ENCODE results near the gene ZNF638. TPM values are rescaled to one million over a fixed set of nuclear protein-coding genes. Genes with fewer than 3 reads are reported as not detected.

The ZNF638 gene
- total RNA-seq, 1 donor from 2014 or later = 115 TPM

GRCh38 chr2:71389384-71390072 is 57.9 kb downstream of the ZNF638 start:
- Histone ChIP-seq H3K27me3 (ENCODE audit: low read depth) (no peaks in the 10 kb centered on the region), H3K36me3 (peaks cover 75% of the 10 kb centered on the region), H3K4me1 (no peaks in the 10 kb centered on the region), H3K9me3 (no peaks in the 10 kb centered on the region), H3K27ac (no peak overlapping the region), H3K4me3 (no peak overlapping the region)
- intact Hi-C loops (cut with DNase I) = no loop called here
- DNase-seq (no peak), ATAC-seq (no peak)
- TF ChIP-seq CTCF (IDR thresholded peaks at IDR 0.05) = no peak

- Histone ChIP-seq H3K27me3 (ENCODE audit: low read depth) (no peaks in the 10 kb centered on the region), H3K4me3 (no peak overlapping the region), H3K4me1 (no peaks in the 10 kb centered on the region), H3K27ac (no peak overlapping the region), H3K9me3 (no peaks in the 10 kb centered on the region), H3K36me3 (peaks cover 82% of the 10 kb centered on the region)
- DNase-seq = no peak
- no peak for TF ChIP-seq CTCF (IDR thresholded peaks at IDR 0.05)
- intact Hi-C loops (cut with DNase I) = no loop called here
- ATAC-seq = no peak
These were observed 61.6 kb downstream of the ZNF638 start for GRCh38 chr2:71393216-71393615.

- Histone ChIP-seq H3K36me3 (peaks cover 84% of the 10 kb centered on the region), H3K9me3 (no peaks in the 10 kb centered on the region), H3K27ac (no peak overlapping the region), H3K27me3 (ENCODE audit: low read depth) (no peaks in the 10 kb centered on the region), H3K4me1 (no peaks in the 10 kb centered on the region), H3K4me3 (no peak overlapping the region)
- TF ChIP-seq CTCF (IDR thresholded peaks at IDR 0.05) = no peak
- DNase-seq (no peak), ATAC-seq (no peak)
- intact Hi-C loops (cut with DNase I) = no loop called here
These were observed 63.9 kb downstream of the ZNF638 start for GRCh38 chr2:71395471-71395870.

GRCh38 chr2:71402427-71402826 is 70.8 kb downstream of the ZNF638 start:
- Histone ChIP-seq H3K36me3 (peaks cover 98% of the 10 kb centered on the region), H3K27ac (no peak overlapping the region), H3K4me3 (no peak overlapping the region), H3K4me1 (no peaks in the 10 kb centered on the region), H3K27me3 (ENCODE audit: low read depth) (no peaks in the 10 kb centered on the region), H3K9me3 (no peaks in the 10 kb centered on the region)
- DNase-seq (no peak), ATAC-seq (no peak)
- no peak for TF ChIP-seq CTCF (IDR thresholded peaks at IDR 0.05)
- intact Hi-C loops (cut with DNase I) = no loop called here

GRCh38 chr2:71409611-71410010 is 78.0 kb downstream of the ZNF638 start:
- Histone ChIP-seq H3K4me3 (no peak overlapping the region), H3K27ac (no peak overlapping the region), H3K27me3 (ENCODE audit: low read depth) (no peaks in the 10 kb centered on the region), H3K36me3 (peaks cover 51% of the 10 kb centered on the region), H3K9me3 (no peaks in the 10 kb centered on the region), H3K4me1 (no peaks in the 10 kb centered on the region)
- TF ChIP-seq CTCF (IDR thresholded peaks at IDR 0.05) = no peak
- ATAC-seq (no peak), DNase-seq (no peak)
- intact Hi-C loops (cut with DNase I) = no loop called here

Data from lower lobe of right lung (tissue), 2 donors.